ENCODE results near the gene DCAF10.
"Not testable (repeated sequence)": the region's sequence is repeated elsewhere in the genome, so short reads cannot be mapped to it uniquely, and the experiment has no call there.

The DCAF10 gene

DNA sequence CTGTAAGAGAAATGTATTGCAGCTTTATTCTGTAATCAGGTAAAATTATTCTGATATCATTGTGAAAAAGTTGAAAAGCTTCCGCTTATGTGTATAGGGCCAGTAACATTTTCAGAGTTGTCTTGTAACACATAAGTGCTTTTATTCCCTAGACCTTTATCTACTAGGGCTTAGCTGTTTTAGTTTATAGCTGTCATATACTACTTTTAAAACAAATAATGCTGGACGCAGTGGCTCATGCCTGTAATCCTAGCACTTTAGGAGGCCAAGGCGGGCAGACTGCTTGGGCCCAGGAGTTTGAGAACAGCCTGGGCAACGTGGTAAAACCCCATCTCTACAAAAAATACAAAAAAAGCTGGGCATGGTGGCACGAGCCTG, 70.2 kb downstream of the DCAF10 start:
- Histone ChIP-seq H3K36me3 (ENCODE audit: control insufficient read depth, insufficient read depth, low read length) (no peaks in the 10 kb centered on the region), H3K4me1 (ENCODE audit: control insufficient read depth, insufficient read depth, low read length) (no peaks in the 10 kb centered on the region), H3K4me3 (ENCODE audit: low read depth, low read length) (no peak overlapping the region), H3K9ac (ENCODE audit: low read depth, low read length) (no peak overlapping the region), H3K27ac (ENCODE audit: low read depth, low read length) (no peak overlapping the region), H3K27me3 (ENCODE audit: control insufficient read depth, insufficient read depth, low read length) (no peaks in the 10 kb centered on the region), H3K9me3 (ENCODE audit: control insufficient read depth, insufficient read depth, low read length) (no peaks in the 10 kb centered on the region)

DNA sequence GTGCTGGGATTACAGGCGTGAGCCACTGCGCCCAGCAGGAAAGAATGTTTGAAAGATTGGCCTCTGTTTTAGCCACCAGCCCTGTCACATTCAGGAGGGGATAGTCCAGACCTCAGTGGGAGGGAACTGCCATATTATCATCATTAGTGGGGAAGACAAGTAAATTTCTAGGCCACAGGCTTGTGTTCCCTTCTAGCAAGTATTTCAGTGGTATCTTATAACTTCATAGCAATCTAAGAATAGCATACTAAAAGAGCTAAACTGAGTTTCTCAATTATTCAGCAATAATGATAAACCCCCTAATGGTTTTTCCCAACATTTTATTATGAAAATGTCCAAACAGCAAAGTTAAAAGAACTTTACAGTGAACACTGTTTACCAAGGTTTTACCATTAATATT, 73.4 kb downstream of the DCAF10 start:
- Histone ChIP-seq H3K27ac (ENCODE audit: low read depth, low read length) (no peak overlapping the region), H3K4me3 (ENCODE audit: low read depth, low read length) (no peak overlapping the region), H3K9me3 (ENCODE audit: control insufficient read depth, insufficient read depth, low read length) (peaks cover 12% of the 10 kb centered on the region), H3K4me1 (ENCODE audit: control insufficient read depth, insufficient read depth, low read length) (no peaks in the 10 kb centered on the region), H3K27me3 (ENCODE audit: control insufficient read depth, insufficient read depth, low read length) (no peaks in the 10 kb centered on the region), H3K9ac (ENCODE audit: low read depth, low read length) (no peak overlapping the region), H3K36me3 (ENCODE audit: control insufficient read depth, insufficient read depth, low read length) (no peaks in the 10 kb centered on the region)

DNA sequence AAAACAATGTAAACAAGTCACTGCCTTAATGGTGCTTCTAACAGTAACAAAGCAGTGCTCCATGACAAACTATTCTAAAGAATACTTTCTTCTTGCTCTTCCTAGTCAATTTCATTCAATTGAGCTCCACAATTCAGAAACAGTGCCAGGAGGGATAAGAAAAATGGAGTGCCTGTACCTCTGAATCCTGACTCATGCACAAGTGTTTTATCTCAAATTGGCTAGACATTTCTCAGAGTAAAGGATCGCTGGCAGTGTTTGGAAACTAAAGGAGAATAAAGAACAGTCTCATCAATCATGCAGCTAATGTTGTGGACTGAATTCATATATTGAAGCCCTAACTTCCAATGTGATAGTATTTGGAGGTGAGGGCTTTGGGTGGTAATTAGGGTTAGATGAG, 75.8 kb downstream of the DCAF10 start:
- H3K9ac ChIP-seq (ENCODE audit: low read depth, low read length): no peak overlapping the region
- H3K4me1 ChIP-seq (ENCODE audit: control insufficient read depth, insufficient read depth, low read length): no peaks in the 10 kb centered on the region
- H3K27ac ChIP-seq (ENCODE audit: low read depth, low read length): no peak overlapping the region
- H3K9me3 ChIP-seq (ENCODE audit: control insufficient read depth, insufficient read depth, low read length): peaks cover 12% of the 10 kb centered on the region
- no peaks in the 10 kb centered on the region for H3K36me3 ChIP-seq (ENCODE audit: control insufficient read depth, insufficient read depth, low read length)
- no peak overlapping the region for H3K4me3 ChIP-seq (ENCODE audit: low read depth, low read length)
- H3K27me3 ChIP-seq (ENCODE audit: control insufficient read depth, insufficient read depth, low read length): no peaks in the 10 kb centered on the region

DNA sequence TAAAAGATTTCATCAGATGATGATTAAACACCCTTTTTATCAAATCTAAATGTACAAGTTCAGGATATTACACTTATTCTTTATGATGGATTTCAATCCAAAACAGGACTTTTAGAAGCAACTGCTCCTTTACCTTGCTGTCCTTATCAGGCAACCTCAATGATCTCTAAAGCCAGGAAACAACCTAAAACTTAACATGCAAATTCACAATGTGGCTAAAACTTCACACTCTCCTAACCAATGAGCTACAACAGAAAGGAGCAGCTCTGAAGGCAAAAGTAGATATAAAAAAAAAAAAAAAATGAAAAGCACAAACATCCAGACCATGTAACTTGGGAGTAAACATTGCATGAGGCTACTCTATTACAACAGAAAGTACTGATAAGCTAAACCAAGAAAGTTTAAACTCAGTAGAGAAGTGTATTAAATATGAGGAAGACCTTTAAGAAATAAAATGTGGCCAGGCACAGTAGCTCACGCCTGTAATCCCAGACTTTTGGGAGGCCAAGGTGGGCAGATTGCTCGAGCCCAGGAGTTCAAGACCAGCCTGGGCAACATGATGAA, 80.4 kb downstream of the DCAF10 start:
- H3K9me3 ChIP-seq (ENCODE audit: control insufficient read depth, insufficient read depth, low read length): peaks cover 12% of the 10 kb centered on the region
- no peak overlapping the region for H3K4me3 ChIP-seq (ENCODE audit: low read depth, low read length)
- H3K4me1 ChIP-seq (ENCODE audit: control insufficient read depth, insufficient read depth, low read length): no peaks in the 10 kb centered on the region
- H3K36me3 ChIP-seq (ENCODE audit: control insufficient read depth, insufficient read depth, low read length): no peaks in the 10 kb centered on the region
- no peaks in the 10 kb centered on the region for H3K27me3 ChIP-seq (ENCODE audit: control insufficient read depth, insufficient read depth, low read length)
- no peak overlapping the region for H3K9ac ChIP-seq (ENCODE audit: low read depth, low read length)
- H3K27ac ChIP-seq (ENCODE audit: low read depth, low read length): no peak overlapping the region

DNA sequence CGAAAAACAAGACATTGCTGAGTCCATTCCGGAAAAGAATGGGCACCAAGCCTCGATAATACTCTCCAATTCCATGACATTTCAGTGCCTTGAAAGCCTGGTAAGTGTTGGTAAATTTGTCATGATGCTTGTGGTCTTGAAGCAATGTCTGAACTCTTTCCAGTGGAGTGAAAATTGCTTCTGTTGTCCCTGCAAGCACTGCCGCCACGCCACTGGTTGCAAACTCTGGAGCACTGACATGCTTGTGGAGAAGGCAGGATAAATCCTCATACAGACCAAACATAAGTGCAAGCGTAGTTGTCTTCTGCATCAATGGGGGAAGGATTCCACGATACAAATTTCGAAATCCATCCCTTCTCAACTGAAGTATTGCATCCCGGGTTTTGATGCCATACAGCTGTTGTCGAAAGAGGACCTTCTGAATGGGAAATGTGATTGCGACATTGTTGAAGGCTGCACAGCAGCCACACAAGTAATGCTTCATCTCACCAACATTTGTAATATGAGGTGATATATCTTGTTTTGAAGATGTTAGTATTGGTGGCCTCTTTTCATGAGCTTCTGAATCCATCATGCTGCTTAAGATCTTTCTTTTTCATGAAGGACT, 87.5 kb downstream of the DCAF10 start:
- H3K27ac ChIP-seq (ENCODE audit: low read depth, low read length); H3K27me3 ChIP-seq (ENCODE audit: control insufficient read depth, insufficient read depth, low read length); H3K4me3 ChIP-seq (ENCODE audit: low read depth, low read length); H3K4me1 ChIP-seq (ENCODE audit: control insufficient read depth, insufficient read depth, low read length); H3K9me3 ChIP-seq (ENCODE audit: control insufficient read depth, insufficient read depth, low read length); H3K9ac ChIP-seq (ENCODE audit: low read depth, low read length): not testable (repeated sequence)
- peaks cover 16% of the 10 kb centered on the region for H3K36me3 ChIP-seq (ENCODE audit: control insufficient read depth, insufficient read depth, low read length)

DNA sequence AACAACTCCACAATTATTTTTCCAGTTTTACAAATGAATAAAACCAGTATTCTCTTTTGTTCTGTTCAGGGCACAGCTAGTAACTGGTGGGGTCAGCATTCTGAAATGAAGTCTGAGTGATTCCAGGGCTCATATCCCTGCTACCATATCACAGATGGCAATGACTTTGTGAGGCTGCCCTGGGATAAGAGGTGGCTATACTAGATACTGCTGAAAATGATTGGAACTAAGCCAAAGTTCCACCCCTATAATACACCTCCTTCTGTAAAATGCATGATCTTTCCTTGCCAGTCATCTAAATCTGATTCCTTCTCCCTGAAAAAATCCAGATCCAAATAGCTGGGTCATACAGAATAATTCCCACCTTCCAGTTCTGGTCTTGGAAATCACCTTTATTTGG, 88.9 kb downstream of the DCAF10 start:
- H3K4me3 ChIP-seq (ENCODE audit: low read depth, low read length): no peak overlapping the region
- H3K9me3 ChIP-seq (ENCODE audit: control insufficient read depth, insufficient read depth, low read length): no peaks in the 10 kb centered on the region
- H3K27ac ChIP-seq (ENCODE audit: low read depth, low read length): no peak overlapping the region
- H3K4me1 ChIP-seq (ENCODE audit: control insufficient read depth, insufficient read depth, low read length): no peaks in the 10 kb centered on the region
- H3K36me3 ChIP-seq (ENCODE audit: control insufficient read depth, insufficient read depth, low read length): peaks cover 26% of the 10 kb centered on the region
- H3K27me3 ChIP-seq (ENCODE audit: control insufficient read depth, insufficient read depth, low read length): no peaks in the 10 kb centered on the region
- H3K9ac ChIP-seq (ENCODE audit: low read depth, low read length): no peak overlapping the region

DNA sequence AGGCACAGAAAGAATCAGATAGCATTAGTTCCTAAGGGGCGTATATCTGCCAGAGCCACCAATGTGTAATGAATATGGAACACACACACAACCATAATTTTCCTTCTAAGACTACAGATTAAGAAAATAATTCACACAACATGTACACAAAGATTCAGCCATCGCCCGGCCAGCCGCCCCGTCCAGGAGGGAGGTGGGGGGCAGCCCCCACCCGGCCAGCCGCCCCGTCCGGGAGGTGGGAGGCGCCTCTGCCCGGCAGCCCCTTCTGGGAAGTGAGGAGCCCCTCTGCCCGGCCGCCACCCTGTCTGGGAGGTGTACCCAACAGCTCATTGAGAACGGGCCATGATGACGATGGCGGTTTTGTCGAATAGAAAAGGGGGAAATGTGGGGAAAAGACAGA, 90.4 kb downstream of the DCAF10 start:
- not testable (repeated sequence) for H3K4me1 ChIP-seq (ENCODE audit: control insufficient read depth, insufficient read depth, low read length); H3K27me3 ChIP-seq (ENCODE audit: control insufficient read depth, insufficient read depth, low read length); H3K27ac ChIP-seq (ENCODE audit: low read depth, low read length); H3K4me3 ChIP-seq (ENCODE audit: low read depth, low read length); H3K9ac ChIP-seq (ENCODE audit: low read depth, low read length); H3K9me3 ChIP-seq (ENCODE audit: control insufficient read depth, insufficient read depth, low read length)
- peaks cover 36% of the 10 kb centered on the region for H3K36me3 ChIP-seq (ENCODE audit: control insufficient read depth, insufficient read depth, low read length)

DNA sequence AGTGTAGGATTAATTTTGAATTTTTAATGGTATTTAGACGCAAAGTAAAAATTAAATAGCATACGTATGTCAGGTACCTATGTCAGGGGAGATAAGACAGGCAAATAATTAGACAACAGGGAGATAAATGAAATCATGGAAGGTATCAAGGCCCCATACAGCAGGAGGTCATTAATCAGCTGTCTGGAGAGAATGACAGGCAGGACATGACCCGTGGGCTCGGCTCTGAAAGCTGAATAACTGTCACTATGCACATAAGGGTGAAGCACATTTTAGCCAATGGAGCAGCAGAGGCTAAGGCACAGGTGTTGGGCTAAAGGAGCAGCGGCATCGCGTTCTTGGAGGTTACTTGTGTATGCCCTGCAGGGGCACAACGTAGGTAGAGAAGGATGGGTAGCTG, 91.5 kb downstream of the DCAF10 start:
- no peak overlapping the region for H3K9ac ChIP-seq (ENCODE audit: low read depth, low read length)
- no peaks in the 10 kb centered on the region for H3K27me3 ChIP-seq (ENCODE audit: control insufficient read depth, insufficient read depth, low read length)
- no peaks in the 10 kb centered on the region for H3K9me3 ChIP-seq (ENCODE audit: control insufficient read depth, insufficient read depth, low read length)
- H3K27ac ChIP-seq (ENCODE audit: low read depth, low read length): no peak overlapping the region
- no peak overlapping the region for H3K4me3 ChIP-seq (ENCODE audit: low read depth, low read length)
- peaks cover 44% of the 10 kb centered on the region for H3K36me3 ChIP-seq (ENCODE audit: control insufficient read depth, insufficient read depth, low read length)
- H3K4me1 ChIP-seq (ENCODE audit: control insufficient read depth, insufficient read depth, low read length): no peaks in the 10 kb centered on the region

DNA sequence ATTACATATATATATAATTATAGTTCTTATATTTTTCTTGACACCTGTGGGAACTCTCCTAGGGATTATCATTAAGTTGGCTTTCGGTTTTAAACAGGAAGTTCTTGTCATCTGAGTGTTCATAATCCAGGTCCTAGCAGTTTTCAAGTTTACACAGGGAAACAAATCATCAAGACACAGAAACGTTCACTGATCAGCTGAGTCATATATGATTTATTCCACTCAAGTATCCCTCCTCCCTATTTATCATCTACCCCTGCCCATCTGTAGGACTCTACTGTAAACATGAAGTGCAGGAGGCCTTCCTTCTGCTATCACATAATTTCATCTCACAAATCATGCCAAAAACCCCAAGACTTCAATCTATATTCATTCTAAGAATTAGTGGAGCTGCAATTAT, 97.1 kb downstream of the DCAF10 start:
- no peak overlapping the region for H3K27ac ChIP-seq (ENCODE audit: low read depth, low read length)
- H3K4me3 ChIP-seq (ENCODE audit: low read depth, low read length): no peak overlapping the region
- H3K9ac ChIP-seq (ENCODE audit: low read depth, low read length): no peak overlapping the region
- H3K9me3 ChIP-seq (ENCODE audit: control insufficient read depth, insufficient read depth, low read length): no peaks in the 10 kb centered on the region
- H3K4me1 ChIP-seq (ENCODE audit: control insufficient read depth, insufficient read depth, low read length): peaks cover 2% of the 10 kb centered on the region; the same call in 1 of the 2 replicates
- no peaks in the 10 kb centered on the region for H3K27me3 ChIP-seq (ENCODE audit: control insufficient read depth, insufficient read depth, low read length)
- peaks cover 49% of the 10 kb centered on the region for H3K36me3 ChIP-seq (ENCODE audit: control insufficient read depth, insufficient read depth, low read length)

DNA sequence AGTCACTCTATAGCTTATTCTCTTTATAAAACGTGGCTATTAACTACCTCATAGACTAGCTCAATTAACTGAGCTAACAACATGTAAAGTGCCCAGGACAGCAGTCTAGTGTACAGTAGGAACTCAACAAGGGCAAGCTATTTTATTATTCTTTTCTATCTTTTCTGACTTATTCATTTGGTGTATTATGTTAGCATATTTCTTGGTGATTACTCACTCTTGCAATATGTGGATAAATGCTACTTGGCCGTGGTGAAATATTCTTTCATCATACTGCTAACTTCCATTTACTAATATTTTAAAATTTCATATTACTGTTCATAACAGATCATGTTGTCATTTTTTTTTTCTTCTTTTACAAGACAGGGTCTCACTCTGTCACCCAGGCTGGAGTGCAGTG, 98.4 kb downstream of the DCAF10 start:
- Histone ChIP-seq H3K27ac (ENCODE audit: low read depth, low read length) (no peak overlapping the region), H3K4me3 (ENCODE audit: low read depth, low read length) (no peak overlapping the region), H3K9me3 (ENCODE audit: control insufficient read depth, insufficient read depth, low read length) (no peaks in the 10 kb centered on the region), H3K36me3 (ENCODE audit: control insufficient read depth, insufficient read depth, low read length) (peaks cover 37% of the 10 kb centered on the region), H3K4me1 (ENCODE audit: control insufficient read depth, insufficient read depth, low read length) (peaks cover 3% of the 10 kb centered on the region; the same call in 1 of the 2 replicates), H3K9ac (ENCODE audit: low read depth, low read length) (no peak overlapping the region), H3K27me3 (ENCODE audit: control insufficient read depth, insufficient read depth, low read length) (no peaks in the 10 kb centered on the region)

DNA sequence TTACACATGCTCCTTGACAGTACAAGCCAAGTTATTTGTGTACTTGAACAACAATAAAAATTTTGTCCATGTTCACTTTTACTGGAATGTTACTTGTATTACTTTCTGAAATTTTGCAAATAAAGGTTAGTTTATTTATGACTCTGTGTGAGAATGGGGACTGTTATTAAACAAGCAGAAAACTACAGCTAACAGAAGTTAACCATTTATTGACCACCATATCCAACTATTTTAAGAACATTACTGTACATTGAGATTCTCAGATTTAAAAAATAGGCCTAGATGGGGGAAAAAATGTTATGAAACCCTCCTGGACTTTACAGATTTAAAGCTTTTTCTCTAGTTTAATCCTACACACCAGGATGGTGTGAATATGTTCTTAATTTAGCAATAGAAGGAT, 101.5 kb downstream of the DCAF10 start:
- H3K27ac ChIP-seq (ENCODE audit: low read depth, low read length): no peak overlapping the region
- peaks cover 17% of the 10 kb centered on the region for H3K36me3 ChIP-seq (ENCODE audit: control insufficient read depth, insufficient read depth, low read length)
- no peak overlapping the region for H3K9ac ChIP-seq (ENCODE audit: low read depth, low read length)
- peaks cover 6% of the 10 kb centered on the region; the same call in 1 of the 2 replicates for H3K4me1 ChIP-seq (ENCODE audit: control insufficient read depth, insufficient read depth, low read length)
- no peak overlapping the region for H3K4me3 ChIP-seq (ENCODE audit: low read depth, low read length)
- H3K9me3 ChIP-seq (ENCODE audit: control insufficient read depth, insufficient read depth, low read length): no peaks in the 10 kb centered on the region
- H3K27me3 ChIP-seq (ENCODE audit: control insufficient read depth, insufficient read depth, low read length): no peaks in the 10 kb centered on the region
